ENCODE results near the gene TEKT2.
A peak's percentile ranks its signal among the peaks of the same experiment; 100 is the strongest.

TEKT2 gene

DNA sequence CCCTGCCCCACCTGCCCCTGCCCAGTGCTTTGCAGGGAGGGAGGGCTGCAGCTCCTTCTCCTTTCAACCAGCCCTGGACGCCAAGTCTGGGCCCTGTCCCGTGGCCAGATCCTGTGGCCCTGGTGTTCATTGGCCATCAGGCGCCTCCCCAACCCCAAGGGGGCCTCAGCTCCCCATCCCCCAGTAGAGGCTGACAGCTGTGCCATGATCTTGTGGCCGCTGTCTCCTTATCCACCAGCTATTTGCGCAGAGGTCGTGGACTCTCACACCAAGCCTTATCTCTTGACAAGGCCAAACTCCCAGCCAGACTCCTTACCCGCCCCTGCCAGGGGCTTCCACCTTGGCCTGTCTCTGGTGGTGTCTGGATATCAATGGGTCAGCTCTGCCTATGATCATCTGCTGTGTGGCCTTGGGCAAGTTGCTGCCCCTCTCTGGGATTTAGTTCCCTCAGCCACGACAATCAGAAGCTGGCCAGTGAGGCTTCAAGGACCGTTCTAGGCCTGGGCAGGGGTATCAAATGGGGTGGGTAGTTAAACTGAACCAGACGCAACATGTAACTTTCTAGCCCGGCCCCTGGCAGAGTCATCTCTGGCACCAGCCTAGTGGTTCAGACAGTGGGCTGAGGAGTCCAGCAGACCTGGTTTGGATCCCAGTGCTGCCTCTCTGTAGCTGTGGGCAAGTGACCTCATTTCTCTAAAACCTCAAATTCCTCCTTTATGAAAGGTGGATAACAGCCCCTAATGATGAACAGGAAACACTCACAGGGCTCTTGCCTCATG is 44.4 kb downstream of the TEKT2 start:
- FAIRE-seq (peak; percentile 50), DNase-seq (ENCODE audit: low spot score) (peak; percentile 60)

DNA sequence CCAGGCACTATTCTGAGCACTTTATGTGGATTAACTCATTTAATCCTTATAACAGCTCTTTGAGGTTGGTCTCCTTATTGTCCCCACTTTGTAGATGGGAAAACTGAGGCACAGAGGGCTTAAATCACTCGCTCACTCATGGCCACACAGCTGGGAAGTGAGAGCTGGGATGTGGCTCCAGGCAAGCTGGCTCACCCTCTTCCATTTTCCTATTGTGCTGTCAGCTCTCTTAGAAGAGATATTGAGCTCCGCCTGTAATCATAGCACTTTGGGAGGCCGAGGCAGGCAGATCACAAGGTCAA is 45.0 kb downstream of the TEKT2 start:
- FAIRE-seq: no peak
- DNase-seq (ENCODE audit: low spot score): no peak

DNA sequence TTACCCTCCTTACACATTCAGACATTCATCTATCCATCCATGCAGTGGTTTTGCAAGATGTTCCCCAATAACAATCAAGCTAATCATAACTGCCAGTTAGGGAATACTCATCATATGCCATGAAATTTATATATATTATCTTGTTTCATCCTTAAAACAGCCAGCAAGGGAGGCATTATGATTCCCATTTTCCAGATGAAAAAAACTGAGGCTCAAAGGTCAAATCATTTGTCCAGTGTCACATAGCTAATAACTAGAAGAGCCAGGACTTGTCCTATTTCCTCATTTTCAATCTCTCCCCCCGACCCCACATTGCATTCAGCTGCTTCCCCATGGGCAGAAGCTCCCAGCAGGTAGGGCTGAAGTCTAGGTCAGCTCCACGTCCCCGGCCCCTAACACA is 48.1 kb downstream of the TEKT2 start:
- FAIRE-seq: no peak
- DNase-seq (ENCODE audit: low spot score): no peak

DNA sequence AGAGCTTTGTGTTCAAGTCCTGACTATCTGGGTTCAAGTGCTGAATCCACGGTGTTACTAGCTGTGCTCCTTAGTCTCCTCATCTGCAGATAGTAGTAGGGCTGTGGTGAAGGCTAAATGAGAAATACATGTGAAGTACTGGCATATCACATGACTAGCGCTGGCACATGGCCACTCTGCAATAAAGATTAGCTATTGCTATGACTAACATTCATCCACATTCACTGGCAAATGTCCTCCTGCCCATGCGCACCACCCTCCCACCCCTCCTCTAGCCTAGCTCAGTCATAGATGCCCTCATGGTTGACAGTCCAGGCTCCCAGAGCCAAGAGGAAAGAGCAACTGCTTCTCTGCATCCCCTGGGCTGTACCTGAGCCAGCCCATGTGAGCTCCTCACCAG is 49.6 kb downstream of the TEKT2 start:
- FAIRE-seq: peak; percentile 94
- DNase-seq (ENCODE audit: low spot score): peak; percentile 92

DNA sequence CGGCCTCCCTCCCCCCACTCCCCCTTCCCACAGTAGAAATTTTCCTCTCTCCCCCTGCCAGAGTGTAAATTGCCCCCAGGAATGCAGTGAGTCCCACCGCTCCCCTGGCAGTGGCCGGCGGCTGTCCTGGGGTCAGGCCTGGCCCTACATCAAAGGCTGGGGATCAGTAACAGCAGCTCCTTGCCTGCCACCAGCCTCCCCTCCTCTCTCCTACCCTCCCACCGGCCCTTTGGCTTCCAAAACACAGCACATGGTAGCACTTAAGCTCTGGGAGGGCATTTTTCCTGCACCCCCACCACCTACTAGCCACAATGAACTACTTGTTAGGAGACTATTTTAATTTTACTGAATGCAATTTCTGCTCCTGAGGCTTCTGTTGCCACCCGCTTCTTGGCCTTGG is 50.1 kb downstream of the TEKT2 start:
- DNase-seq (ENCODE audit: low spot score) (no peak), FAIRE-seq (no peak)

DNA sequence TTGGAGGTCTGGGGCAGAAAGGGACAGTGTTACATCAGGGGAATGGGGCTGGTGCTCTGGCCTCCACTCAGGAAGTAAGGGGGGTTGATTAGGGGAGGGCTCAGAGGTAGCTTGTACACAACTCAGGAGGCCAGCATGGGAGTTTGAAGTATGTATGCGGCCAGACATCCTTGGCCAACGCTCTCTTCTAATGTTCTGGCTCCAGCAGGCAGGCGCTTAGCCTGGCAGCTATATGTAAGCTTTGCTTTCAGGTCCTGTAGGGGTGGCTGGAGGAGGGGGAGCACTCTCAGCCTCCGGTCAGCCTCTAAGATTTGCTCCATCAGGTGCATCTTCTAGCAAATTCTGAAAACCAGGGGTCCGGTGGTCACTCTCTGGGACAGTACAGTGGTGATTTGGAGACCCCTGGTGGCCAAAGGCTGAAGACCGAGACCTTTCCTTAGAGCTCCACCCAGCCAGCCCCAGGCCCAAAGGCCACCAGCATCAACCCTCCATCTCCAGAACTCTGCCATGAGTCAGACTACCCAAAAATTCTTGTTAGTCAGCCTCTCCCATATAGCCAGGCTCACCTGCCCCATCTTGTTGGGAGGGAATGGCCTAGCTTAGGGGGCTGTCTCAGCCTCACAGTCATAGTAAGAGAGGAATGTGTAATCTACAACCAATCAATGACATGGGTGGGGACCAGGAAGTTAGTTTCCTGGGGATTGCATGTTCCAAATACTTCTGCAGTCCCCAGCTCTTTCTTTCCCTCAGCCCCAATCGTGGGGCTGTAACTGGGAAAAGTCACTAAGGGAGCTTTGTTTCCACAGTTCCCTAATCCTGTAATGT is 50.8 kb downstream of the TEKT2 start:
- FAIRE-seq: no peak
- DNase-seq (ENCODE audit: low spot score): peak; percentile 26

DNA sequence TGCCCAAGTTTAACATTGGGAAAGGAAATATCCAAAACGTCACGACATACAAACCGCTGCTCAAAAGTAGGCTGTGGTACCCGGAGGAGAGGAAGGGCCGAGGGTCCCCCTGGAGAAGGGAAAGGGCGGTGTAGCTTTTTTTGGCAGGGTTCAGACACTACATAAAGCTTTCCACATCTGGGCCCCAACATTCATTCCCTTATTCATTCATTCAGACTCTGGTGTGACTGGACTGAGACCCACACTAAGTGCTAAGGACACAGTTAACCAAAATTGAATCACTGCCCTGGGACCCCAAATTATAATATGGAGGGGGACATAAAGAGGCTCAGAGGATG is 51.4 kb downstream of the TEKT2 start:
- no peak for DNase-seq (ENCODE audit: low spot score)
- FAIRE-seq: no peak

DNA sequence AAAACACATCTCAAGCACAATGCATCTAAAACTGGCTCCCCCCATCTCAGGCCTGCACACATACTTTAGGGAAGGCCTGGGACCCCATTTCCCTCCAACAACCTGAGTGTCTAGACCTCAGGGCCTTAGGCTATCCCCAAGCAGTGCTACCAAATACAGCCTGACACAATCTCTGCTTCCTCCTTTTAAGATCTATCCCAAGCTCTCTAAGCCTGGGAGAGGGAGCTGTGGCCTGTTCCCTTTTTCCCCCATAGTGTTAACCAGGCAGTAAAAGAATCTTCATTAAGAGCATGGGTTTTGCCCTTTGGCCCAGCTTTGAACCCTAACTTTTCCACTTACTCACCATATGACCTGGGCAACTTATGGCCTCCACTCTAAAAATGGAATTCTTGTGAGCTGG is 51.9 kb downstream of the TEKT2 start:
- no peak for FAIRE-seq
- no peak for DNase-seq (ENCODE audit: low spot score)

DNA sequence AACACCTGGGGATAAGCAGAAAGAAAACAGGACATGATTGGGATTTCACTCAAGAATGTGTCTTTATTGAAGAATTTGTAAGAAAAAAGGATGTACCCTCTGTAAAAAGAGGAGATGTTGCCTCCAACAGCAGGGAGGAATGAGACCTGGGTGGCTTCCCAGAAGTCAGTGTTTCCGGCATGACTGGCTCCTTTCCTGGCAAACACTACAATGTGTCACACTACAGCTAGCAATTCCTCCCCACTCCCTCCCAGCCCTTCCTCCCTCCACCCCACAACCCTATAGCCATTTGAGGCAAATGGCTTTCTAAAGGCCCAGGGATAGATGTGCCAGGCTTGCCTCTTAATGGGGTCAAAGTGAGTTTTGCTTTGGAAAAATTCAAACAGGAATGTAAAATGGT is 52.6 kb downstream of the TEKT2 start:
- peak; percentile 19 for DNase-seq (ENCODE audit: low spot score)

DNA sequence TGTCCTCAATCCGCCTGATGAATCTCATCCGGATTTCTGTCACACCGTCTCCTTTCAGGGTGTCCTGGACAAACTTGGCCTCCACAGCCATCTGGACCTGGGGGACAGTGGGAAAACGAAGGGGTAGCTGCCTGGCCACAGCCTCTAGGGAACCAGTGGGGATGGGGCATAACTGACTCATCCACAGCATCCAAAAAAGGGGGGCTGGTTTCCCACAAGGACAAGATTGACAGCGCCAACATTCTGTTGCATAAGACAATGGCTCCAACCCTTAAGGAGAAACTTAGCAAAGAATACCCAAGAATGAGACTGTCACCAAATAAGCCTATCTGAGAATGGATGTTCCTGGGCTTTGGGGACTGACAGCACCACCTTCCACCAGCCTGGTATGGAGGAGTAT is 53.3 kb downstream of the TEKT2 start:
- no peak for DNase-seq (ENCODE audit: low spot score)
- no peak for FAIRE-seq

More for the DNA sequence above, 52.6 kb downstream of the TEKT2 start:
- no peak for FAIRE-seq

DNA sequence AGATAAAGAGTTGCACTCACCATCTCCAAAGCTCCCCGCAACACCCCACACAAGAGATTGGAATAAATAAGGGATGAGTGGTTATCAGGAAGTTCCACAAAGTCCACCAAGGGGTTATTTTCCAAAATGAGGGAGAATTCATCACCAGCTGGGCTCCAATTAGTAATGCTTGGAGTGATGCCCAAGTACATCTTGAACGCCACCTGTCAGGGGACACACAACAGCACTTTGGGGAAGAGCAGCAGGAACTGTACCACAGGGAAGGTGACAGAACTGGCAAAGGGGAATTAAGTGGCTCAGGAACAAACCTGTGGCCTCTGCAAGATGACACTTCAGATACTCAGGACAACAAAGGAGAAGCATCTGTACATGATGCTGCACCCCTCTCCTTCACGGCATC is 53.9 kb downstream of the TEKT2 start:
- DNase-seq (ENCODE audit: low spot score) (no peak), FAIRE-seq (no peak)

Data from RCC 7860 (cell line).